Erythroblast (primary cell): Measurements from ENCODE around the gene HAUS2.

Experiments used
- DNase-seq, 2 experiments: peaks; one replicate each; lab custom pipeline; 2025; lab: John Stamatoyannopoulos, UW
- GATA1 ChIP-seq: IDR thresholded peaks from 2 replicates; pipeline ENCODE4 v1.6.1; 2011; ENCODE audit warnings: low read depth, mild to moderate bottlenecking, control low read depth, low read length, moderate library complexity
- POLR2A ChIP-seq: IDR thresholded peaks from 2 replicates; pipeline ENCODE4 v1.6.1; 2011; ENCODE audit warnings: mild to moderate bottlenecking, low read length

The HAUS2 gene

DNA sequence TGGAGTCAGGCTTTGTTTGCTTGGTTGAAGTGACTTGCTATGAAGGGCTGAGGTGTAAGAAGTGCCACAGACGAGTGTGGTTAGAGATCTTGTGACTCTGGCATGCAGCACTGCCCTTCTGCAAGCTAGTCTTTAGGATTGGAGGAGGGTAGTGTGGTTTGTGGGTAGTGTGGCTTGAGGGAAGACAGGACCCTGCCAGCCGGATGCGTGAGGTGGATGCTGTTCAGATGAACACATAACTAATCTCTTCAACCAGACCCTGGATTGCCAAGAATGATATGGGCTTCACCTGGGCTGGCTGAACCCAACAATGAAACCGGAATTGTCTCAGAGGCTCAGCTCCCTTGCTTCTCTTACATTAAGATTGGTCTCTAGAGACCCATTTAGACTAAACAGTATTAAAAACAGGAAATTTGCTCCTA is 59.5 kb downstream of the HAUS2 start:
- DNase-seq: peak; percentile 19 to 48
- no peak for TF ChIP-seq GATA1
- no peak for TF ChIP-seq POLR2A

- TF ChIP-seq GATA1: no peak
- TF ChIP-seq POLR2A: no peak
- DNase-seq: no peak
Measured at GRCh38 chr15:42608752-42609488, 60.3 kb downstream of the HAUS2 start.

GRCh38 chr15:42611532-42611931 is 62.9 kb downstream of the HAUS2 start:
- TF ChIP-seq POLR2A: no peak
- TF ChIP-seq GATA1: no peak
- DNase-seq: no peak

DNA sequence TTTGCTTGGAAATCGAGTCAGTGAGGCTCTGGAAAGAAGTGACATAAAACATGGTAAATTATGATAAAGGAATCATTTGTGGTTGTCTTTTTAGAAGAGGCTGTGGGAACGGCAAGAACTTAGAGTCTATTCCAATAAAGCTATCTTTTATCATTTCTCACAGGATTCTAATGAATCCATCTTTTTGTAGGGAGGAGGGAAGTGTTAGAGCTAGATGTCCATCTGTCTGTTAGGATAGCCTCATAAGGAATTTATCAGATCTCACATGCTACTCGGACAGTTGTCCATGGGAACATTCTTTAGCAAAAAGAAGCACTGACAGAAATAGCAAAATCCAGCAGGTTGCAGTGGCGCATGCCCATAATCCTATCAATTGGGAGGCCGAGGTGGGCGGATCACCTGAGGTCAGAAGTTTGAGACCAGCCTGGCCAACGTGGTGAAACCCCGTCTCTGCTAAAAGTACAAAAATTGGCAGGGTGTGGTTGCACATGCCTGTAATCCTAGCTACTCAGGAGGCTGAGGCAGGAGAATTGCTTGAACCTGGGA is 63.8 kb downstream of the HAUS2 start:
- DNase-seq: peak in 1 of 2 experiments; percentile 7
- no peak for TF ChIP-seq GATA1
- TF ChIP-seq POLR2A: no peak

DNA sequence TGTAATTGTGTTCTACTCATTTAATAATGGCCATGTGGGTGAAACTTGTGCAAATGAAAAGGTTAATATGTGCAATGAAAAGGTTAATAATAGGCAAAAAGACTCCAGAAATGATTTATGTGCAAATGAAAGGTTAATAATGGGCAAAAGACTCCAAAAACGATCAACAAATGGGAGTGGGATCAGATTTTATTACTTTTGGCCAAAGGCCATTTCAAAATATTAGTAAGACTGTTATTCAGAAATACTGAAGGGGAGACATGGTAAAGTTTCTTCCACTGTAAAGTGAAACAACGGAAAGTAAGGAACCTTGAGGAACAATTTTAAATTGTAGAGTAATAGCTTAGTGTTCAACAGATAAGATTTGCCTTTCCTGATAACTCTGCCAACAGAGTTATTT is 67.5 kb downstream of the HAUS2 start:
- no peak for TF ChIP-seq GATA1
- DNase-seq: no peak
